ENCODE results near the gene DCXR.
A peak's percentile ranks its signal among the peaks of the same experiment; 100 is the strongest.

The DCXR gene

GRCh38 chr17:82030470-82031302, 6.8 kb downstream of the DCXR start (continued):
- TF ChIP-seq ATF2 (tag by site-specific recombination; IDR thresholded peaks at IDR 0.05; ENCODE audit: low read depth) (no peak), ZBTB7A (tag by site-specific recombination; IDR thresholded peaks at IDR 0.05; ENCODE audit: low read depth) (peak; percentile 65), ZNF48 (tag by site-specific recombination; IDR thresholded peaks at IDR 0.05) (no peak), GLI2 (tag by site-specific recombination; IDR thresholded peaks at IDR 0.05; ENCODE audit: borderline replicate concordance, low read depth) (no peak), ZNF112 (tag by site-specific recombination; IDR thresholded peaks at IDR 0.05) (no peak), PRDM6 (tag by site-specific recombination; IDR thresholded peaks at IDR 0.05) (no peak), ZFP41 (tag by site-specific recombination; IDR thresholded peaks at IDR 0.05; ENCODE audit: borderline replicate concordance) (no peak), ZNF16 (tag by site-specific recombination; IDR thresholded peaks at IDR 0.05; ENCODE audit: low read depth) (no peak), KLF17 (tag by site-specific recombination; IDR thresholded peaks at IDR 0.05) (peak; percentile 74), ZNF785 (tag by site-specific recombination; IDR thresholded peaks at IDR 0.05) (no peak), KLF10 (tag by site-specific recombination; IDR thresholded peaks at IDR 0.05) (peak; percentile 66; the same call in 1 of the 2 replicates), KLF1 (tag by site-specific recombination; IDR thresholded peaks at IDR 0.05) (peak; percentile 40; the same call in 1 of the 2 replicates), ZNF324 (tag by site-specific recombination; IDR thresholded peaks at IDR 0.05) (no peak; the same call in 1 of the 2 replicates), ZNF184 (tag by site-specific recombination; IDR thresholded peaks at IDR 0.05) (no peak), ZNF514 (tag by site-specific recombination; IDR thresholded peaks at IDR 0.05) (no peak), ZNF501 (tag by site-specific recombination; IDR thresholded peaks at IDR 0.05) (peak; percentile 41; the same call in 1 of the 2 replicates), ZNF394 (tag by site-specific recombination; IDR thresholded peaks at IDR 0.05; ENCODE audit: borderline replicate concordance) (peak; percentile 98), ZNF658 (tag by site-specific recombination; IDR thresholded peaks at IDR 0.05) (no peak), ZNF791 (tag by site-specific recombination; IDR thresholded peaks at IDR 0.05) (no peak), ZBTB8A (tag by site-specific recombination; IDR thresholded peaks at IDR 0.05) (peak; percentile 90), BCL11B (tag by site-specific recombination; IDR thresholded peaks at IDR 0.05; ENCODE audit: low read depth) (no peak)

GRCh38 chr17:82029990-82030469, 7.5 kb downstream of the DCXR start:
- POLR2A ChIA-PET = interaction anchor here (0.5 to 6.0 kb wide), 17 partner anchors 8 to 317 kb away, joined by 3 to 56 read pairs (median 6); partner anchors contain the start of genes CENPX, DCXR, GPS1 and LRRC45
- no peaks in the 10 kb centered on the region for H3K4me1 ChIP-seq (ENCODE audit: control insufficient read depth, insufficient read depth, low read length)
- TF ChIP-seq ZNF449 (tag by site-specific recombination; IDR thresholded peaks at IDR 0.05) = no peak
- TF ChIP-seq ZNF76 (tag by site-specific recombination; IDR thresholded peaks at IDR 0.05; ENCODE audit: borderline replicate concordance, low read depth) = peak; percentile 36; the same call in 1 of the 2 replicates
- 0 out of 2 replicates have a peak, but pooled peaks have one; percentile 9 for TF ChIP-seq ZNF10 (tag by site-specific recombination; IDR thresholded peaks at IDR 0.05)
- CTCF ChIA-PET = interaction anchor here (0.6 to 3.6 kb wide), 32 partner anchors 8 to 321 kb away, joined by 3 to 35 read pairs (median 4); partner anchors contain the start of genes CENPX, DCXR, LRRC45 and MAFG
- H3K4me3 ChIP-seq (ENCODE audit: low read depth, low read length) = no peak overlapping the region
- H3K9me3 ChIP-seq (ENCODE audit: control insufficient read depth, insufficient read depth, low read depth, low read length) = no peaks in the 10 kb centered on the region
- H3K27ac ChIP-seq (ENCODE audit: extremely low read depth, low read depth, low read length) = peak overlapping the region; percentile 93
- H3K36me3 ChIP-seq (ENCODE audit: control insufficient read depth in 2 of 2, insufficient read depth in 1 of 2, low read length in 2 of 2) = peaks cover 0 to 68% of the 10 kb centered on the region in 2 experiments; a peak in 2 of 3 replicates
